ENCODE data around the gene SMG7. TPM values are rescaled to one million over a fixed set of nuclear protein-coding genes. Genes with fewer than 3 reads are reported as not detected.

The SMG7 gene
- total and polyA plus RNA-seq, 2 donors (not counting 3 experiments of a cell fraction or from before 2014, with no cell fraction given): 25.4 to 47.1 TPM

DNA sequence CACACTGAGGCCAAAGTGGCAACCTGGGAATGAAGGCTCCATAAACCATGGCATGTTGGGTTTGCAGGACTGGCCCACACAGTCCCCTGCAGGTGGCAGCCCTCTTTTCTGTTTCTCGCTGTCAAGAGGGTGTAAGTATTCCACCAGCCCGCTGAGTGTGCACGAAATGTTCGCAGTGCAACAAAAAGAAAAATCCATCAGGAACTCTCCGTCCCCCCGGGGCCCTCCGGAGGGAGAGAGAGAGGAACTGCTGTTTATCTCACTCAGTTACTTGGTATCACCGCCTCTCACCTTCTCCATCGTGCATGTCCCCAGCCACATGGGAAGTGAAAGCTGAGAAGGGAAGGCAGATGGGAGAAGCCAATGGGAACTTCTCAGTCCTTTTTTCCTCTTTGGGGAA, 79.6 kb downstream of the SMG7 start:
- H3K27me3 ChIP-seq (ENCODE audit: control insufficient read depth in 2 of 2, insufficient read depth in 2 of 2, low read length in 2 of 2): no peaks in the 10 kb centered on the region
- DNase-seq (ENCODE audit: low read depth, low spot score) (no peak), FAIRE-seq (no peak)
- dilution Hi-C loops (cut with MboI; ENCODE audit: extremely low pct_ligation_motif_present, low sequenced_read_pairs) (no loop called here), intact Hi-C loops (cut with micrococcal nuclease) (no loop called here)
- no peak overlapping the region for H3K9ac ChIP-seq (replicated peaks; ENCODE audit: extremely low read depth, insufficient read depth, low read length)
- BruUV-seq (replicated peaks): no TSS peak
- no peak overlapping the region for H3K4me3 ChIP-seq (replicated peaks in 1 of 3; ENCODE audit: insufficient read depth in 1 of 3, low read depth in 1 of 3, low read length in 3 of 3)
- H4K20me1 ChIP-seq (replicated peaks; ENCODE audit: control insufficient read depth, extremely low read depth, insufficient read depth, low read length): no peaks in the 10 kb centered on the region
- no peak overlapping the region for H3K27ac ChIP-seq (ENCODE audit: insufficient read depth, low read depth, low read length)
- no peaks in the 10 kb centered on the region for H3K9me1 ChIP-seq (replicated peaks; ENCODE audit: control insufficient read depth, extremely low read depth, insufficient read depth, low read length)
- no peak for TF ChIP-seq EZH2 (IDR thresholded peaks at IDR 0.05; ENCODE audit: borderline replicate concordance, low read depth, low read length, severe bottlenecking)
- no peak for TF ChIP-seq MAX (IDR thresholded peaks at IDR 0.05; ENCODE audit: insufficient read depth, insufficient read length)
- no peak for TF ChIP-seq POLR2A (IDR thresholded peaks at IDR 0.05; ENCODE audit: low read depth, low read length)
- H3K4me2 ChIP-seq (ENCODE audit: insufficient read depth, low read length): no peak overlapping the region
- H3K4me1 ChIP-seq (ENCODE audit: control insufficient read depth, extremely low read depth, insufficient read depth, low read length): peaks cover 6% of the 10 kb centered on the region
- no peaks in the 10 kb centered on the region for H3K9me3 ChIP-seq (replicated peaks; ENCODE audit: control insufficient read depth, insufficient read depth, low read length)
- H3K79me2 ChIP-seq (ENCODE audit: control insufficient read depth, insufficient read depth, low read length): no peaks in the 10 kb centered on the region
- ChIA-PET POLR2A (no interaction called here), CTCF (interaction anchor here (0.9 kb wide), 1 partner anchor 133 kb away, joined by 3 read pairs; no protein-coding TSS in a partner anchor)
- H3K36me3 ChIP-seq (ENCODE audit: control insufficient read depth in 2 of 2, extremely low read depth in 1 of 2, insufficient read depth in 2 of 2, low read length in 2 of 2): peaks cover 12 to 15% of the 10 kb centered on the region in 2 experiments
- H2AFZ ChIP-seq (ENCODE audit: low read depth, low read length): no peak overlapping the region

GRCh38 chr1:183552441-183552840, 80.1 kb downstream of the SMG7 start:
- no TSS peak for BruUV-seq (replicated peaks)
- no peak overlapping the region for H3K27ac ChIP-seq (ENCODE audit: insufficient read depth, low read depth, low read length)
- CTCF ChIA-PET: no interaction called here

More at GRCh38 chr1:183552441-183552840, 80.1 kb downstream of the SMG7 start:
- DNase-seq (ENCODE audit: low read depth, low spot score) (no peak), FAIRE-seq (no peak)
- no peaks in the 10 kb centered on the region for H3K9me3 ChIP-seq (replicated peaks; ENCODE audit: control insufficient read depth, insufficient read depth, low read length)
- no peaks in the 10 kb centered on the region for H3K9me1 ChIP-seq (replicated peaks; ENCODE audit: control insufficient read depth, extremely low read depth, insufficient read depth, low read length)
- POLR2A ChIA-PET: no interaction called here
- dilution Hi-C loops (cut with MboI; ENCODE audit: extremely low pct_ligation_motif_present, low sequenced_read_pairs) (no loop called here), intact Hi-C loops (cut with micrococcal nuclease) (no loop called here)
- H3K4me1 ChIP-seq (ENCODE audit: control insufficient read depth, extremely low read depth, insufficient read depth, low read length): peaks cover 6% of the 10 kb centered on the region
- H2AFZ ChIP-seq (ENCODE audit: low read depth, low read length): no peak overlapping the region
- no peaks in the 10 kb centered on the region for H4K20me1 ChIP-seq (replicated peaks; ENCODE audit: control insufficient read depth, extremely low read depth, insufficient read depth, low read length)
- H3K9ac ChIP-seq (replicated peaks; ENCODE audit: extremely low read depth, insufficient read depth, low read length): no peak overlapping the region
- no peak overlapping the region for H3K4me2 ChIP-seq (ENCODE audit: insufficient read depth, low read length)
- H3K27me3 ChIP-seq (ENCODE audit: control insufficient read depth in 2 of 2, insufficient read depth in 2 of 2, low read length in 2 of 2): no peaks in the 10 kb centered on the region
- no peak overlapping the region for H3K4me3 ChIP-seq (replicated peaks in 1 of 3; ENCODE audit: insufficient read depth in 1 of 3, low read depth in 1 of 3, low read length in 3 of 3)
- H3K79me2 ChIP-seq (ENCODE audit: control insufficient read depth, insufficient read depth, low read length): no peaks in the 10 kb centered on the region
- TF ChIP-seq POLR2A (IDR thresholded peaks at IDR 0.05; ENCODE audit: low read depth, low read length): no peak
- TF ChIP-seq MYC (IDR thresholded peaks at IDR 0.05; ENCODE audit: low read depth, low read length): no peak
- TF ChIP-seq POLR2AphosphoS5 (IDR thresholded peaks at IDR 0.05; ENCODE audit: insufficient read depth, low read depth, low read length): no peak
- TF ChIP-seq JUN (IDR thresholded peaks at IDR 0.05; ENCODE audit: borderline replicate concordance, insufficient read depth, insufficient read length, low read depth): no peak
- TF ChIP-seq CTCF (IDR thresholded peaks at IDR 0.05; ENCODE audit: extremely low read depth in 1 of 2, insufficient read depth in 1 of 2, low read depth in 1 of 2, low read length in 2 of 2): no peak
- no peak for TF ChIP-seq MAX (IDR thresholded peaks at IDR 0.05; ENCODE audit: insufficient read depth, insufficient read length)
- peaks cover 11 to 15% of the 10 kb centered on the region in 2 experiments for H3K36me3 ChIP-seq (ENCODE audit: control insufficient read depth in 2 of 2, extremely low read depth in 1 of 2, insufficient read depth in 2 of 2, low read length in 2 of 2)
